OCI-M1 (cell line): ENCODE data around the gene DNAL4.
"Not testable (repeated sequence)": the region's sequence is repeated elsewhere in the genome, so short reads cannot be mapped to it uniquely, and the experiment has no call there.

Experiments
- DNase-seq: peaks from one replicate; lab custom pipeline; 2025; lab: John Stamatoyannopoulos, UW

Gene DNAL4

GRCh38 chr22:38826801-38827200, 32.9 kb upstream of the DNAL4 start:
- DNase-seq, result no peak

GRCh38 chr22:38826386-38826785, 32.4 kb upstream of the DNAL4 start:
- no peak for DNase-seq

DNA sequence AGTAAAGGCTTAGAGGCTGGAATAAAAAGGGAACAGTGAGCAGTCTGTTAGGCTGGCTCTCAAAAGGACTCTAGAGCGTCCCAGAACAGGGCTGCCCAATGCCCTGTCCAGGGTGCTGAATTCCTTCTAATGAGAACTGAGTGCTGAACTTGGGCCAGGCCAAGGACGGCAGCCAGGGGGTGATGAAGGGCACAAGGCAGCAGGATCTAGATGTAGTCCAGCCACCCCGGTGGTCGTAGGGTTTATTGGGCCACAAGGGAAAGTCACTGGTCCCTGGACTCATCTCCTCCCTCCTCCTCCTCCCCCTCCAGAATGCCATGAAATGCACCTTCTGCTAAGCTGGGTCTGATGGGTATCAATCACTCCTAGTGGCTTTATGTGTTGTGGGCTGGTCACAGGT, 30.6 kb upstream of the DNAL4 start:
- DNase-seq, result peak; percentile 85

DNA sequence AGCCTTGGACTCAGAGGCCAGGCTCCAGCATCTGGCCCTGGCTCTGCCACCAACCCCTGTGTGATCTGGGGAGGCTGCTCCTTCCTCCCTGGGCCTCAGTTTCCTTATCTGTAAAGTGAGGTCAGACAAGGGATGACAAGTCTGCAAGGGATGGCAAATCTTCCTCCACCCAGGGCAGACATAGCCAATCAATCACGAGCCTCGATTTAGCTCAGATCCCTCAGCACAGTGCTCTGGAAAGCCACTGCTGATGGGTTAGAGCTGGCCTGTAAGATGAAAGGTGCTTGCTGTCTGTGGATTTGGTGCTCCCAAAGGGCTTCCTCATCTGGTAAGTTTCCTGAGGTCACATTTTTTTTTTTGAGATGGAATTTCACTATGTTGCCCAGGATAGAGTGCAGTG, 29.7 kb upstream of the DNAL4 start:
- DNase-seq, result no peak

- DNase-seq, result no peak
These were observed 29.1 kb upstream of the DNAL4 start for GRCh38 chr22:38823076-38823475.

DNA sequence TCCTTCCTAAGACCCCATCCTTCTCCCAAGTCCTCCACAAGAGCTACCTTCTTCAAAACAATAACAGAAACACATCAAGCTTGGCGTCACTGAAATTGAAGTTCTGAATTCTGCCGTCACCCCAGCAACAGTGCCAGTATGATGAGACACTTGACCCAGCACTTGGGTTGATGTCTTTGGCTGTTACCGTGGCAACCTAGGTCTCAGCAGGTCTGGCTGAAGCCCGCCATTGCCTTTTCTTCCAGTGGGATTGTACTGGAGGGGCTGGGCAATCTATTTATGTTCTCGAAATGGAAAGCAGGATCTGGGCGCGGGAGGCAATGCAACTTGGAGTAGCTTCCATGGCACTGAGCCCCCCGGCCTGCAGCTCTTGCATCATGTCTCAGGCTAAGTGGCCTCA, 26.1 kb upstream of the DNAL4 start:
- DNase-seq, result no peak

GRCh38 chr22:38819387-38819940, 25.5 kb upstream of the DNAL4 start:
- DNase-seq, result no peak

- DNase-seq, result no peak
These were observed 23.3 kb upstream of the DNAL4 start for GRCh38 chr22:38817196-38817595.

DNA sequence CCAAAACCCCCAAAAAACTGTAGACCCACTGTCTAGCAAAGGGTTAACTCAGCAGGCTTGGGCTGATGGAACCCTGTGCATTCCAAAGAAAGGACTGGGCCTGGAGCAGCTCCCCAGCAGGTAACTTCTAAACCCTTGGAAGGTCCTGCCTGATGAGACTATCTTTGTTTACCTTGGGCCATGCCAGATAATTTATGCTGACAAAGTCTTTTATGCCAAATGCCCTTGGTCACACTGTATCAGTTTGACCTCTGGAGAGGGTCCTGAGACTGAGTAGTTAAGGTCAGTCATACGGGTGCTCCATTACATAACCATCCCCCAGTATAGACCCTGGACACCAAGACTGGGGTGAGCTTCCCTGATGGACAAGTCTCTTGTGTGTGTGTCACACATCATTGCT, 21.9 kb upstream of the DNAL4 start:
- no peak for DNase-seq

- DNase-seq, result no peak
These were observed 17.3 kb upstream of the DNAL4 start for GRCh38 chr22:38811241-38811640.

DNA sequence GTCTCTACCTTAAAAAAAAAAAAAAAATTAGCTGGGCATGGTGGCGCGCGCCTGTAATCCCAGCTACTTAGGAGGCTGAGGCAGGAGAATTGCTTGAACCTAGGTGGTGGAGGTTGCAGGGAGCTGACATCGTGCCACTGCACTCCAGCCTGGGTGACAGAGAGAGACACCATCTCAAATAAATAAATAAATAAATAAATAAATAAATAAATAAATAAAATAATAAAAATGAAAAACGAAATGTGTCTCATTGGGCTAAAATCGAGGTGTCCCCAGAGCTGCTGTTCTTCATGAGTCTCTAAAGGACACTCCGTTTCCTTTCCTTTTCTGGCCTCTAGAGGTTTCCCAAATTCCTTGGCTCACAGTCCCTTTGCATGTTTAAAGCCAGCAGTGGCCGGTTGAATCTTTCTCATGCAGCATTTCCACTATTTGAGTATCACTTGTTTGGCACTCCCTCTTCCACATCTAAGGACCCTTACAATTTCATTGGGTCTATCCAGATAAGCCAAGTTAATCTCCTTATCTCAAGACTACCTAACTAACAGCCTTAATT, 11.2 kb upstream of the DNAL4 start:
- not testable (repeated sequence) for DNase-seq

- DNase-seq, result no peak
These were observed 8.8 kb upstream of the DNAL4 start for GRCh38 chr22:38802671-38803121.

GRCh38 chr22:38799265-38800002, 5.5 kb upstream of the DNAL4 start:
- DNase-seq, result no peak

- DNase-seq, result no peak
These were observed 4.6 kb upstream of the DNAL4 start for GRCh38 chr22:38798496-38798895.

- DNase-seq, result no peak
These were observed 2.5 kb upstream of the DNAL4 start for GRCh38 chr22:38796262-38796957.

GRCh38 chr22:38795569-38795968, 1.6 kb upstream of the DNAL4 start:
- DNase-seq, result no peak

DNA sequence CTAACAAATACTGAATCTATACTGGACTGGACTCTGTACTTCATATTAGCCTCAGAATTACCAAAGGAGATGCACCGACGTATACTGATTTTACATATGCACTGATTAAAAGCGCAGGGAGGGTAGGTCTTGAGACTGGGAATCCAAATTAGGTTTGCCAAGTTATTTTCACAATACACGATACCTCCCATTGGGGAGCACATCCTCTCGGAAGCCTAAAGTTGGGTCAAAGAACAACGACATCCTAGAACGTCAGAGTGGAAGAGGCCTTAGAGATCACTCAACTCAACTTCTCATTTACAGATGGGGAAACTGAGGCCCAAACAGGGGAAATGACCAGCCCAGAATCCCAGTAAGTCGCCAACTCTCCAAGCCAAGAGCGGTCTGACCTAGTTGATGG, 626 bp downstream of the DNAL4 start:
- no peak for DNase-seq

GRCh38 chr22:38792833-38793232, 1.1 kb downstream of the DNAL4 start:
- DNase-seq, result no peak

DNA sequence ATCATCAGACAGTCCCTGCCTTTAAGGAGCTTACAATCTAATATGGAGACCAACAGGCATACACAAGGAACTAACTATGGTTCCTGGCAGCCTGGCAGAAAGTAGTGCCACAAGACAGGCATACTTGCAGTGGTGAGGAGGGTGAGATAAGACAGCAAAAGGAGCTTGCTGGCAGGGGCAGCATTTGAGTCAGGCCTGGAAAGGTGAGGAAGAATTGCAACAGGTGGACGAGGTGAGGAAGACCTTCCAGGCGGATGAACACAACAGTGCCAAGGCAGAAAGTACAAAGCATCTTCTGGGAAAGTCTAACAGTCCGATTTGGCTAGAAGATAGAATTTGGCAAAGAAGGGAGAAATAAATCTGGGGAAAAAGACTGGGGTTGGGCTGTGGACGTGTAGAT, 4.3 kb downstream of the DNAL4 start:
- no peak for DNase-seq

DNA sequence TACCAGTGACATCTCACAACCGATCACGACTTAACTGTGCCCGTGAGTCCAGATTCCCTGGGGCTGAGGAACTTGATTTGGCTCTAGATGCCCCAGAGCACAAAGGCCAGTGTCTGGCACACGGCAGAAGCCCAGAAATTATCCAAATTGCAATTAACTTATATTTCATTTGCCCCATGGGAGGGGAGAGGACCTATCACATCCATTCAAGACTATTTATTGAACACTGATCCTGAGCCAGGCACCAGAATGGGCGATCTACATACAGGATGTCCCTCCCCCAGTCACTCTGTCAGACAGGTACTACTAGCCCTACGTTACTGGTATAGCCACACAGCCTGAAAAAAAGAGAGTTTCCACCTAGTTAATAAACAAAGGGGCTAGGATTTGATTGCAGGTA, 5.1 kb downstream of the DNAL4 start:
- DNase-seq, result no peak

- DNase-seq, result no peak
These were observed 5.7 kb downstream of the DNAL4 start for GRCh38 chr22:38788021-38788816.

- DNase-seq, result no peak
These were observed 7.3 kb downstream of the DNAL4 start for GRCh38 chr22:38786631-38787030.
